HG03045 (cell line): ENCODE measurements around the gene JAZF1.

Experiments used
- ATAC-seq: cut with Tn5 transposase; IDR thresholded peaks from one replicate; pipeline ENCODE4 v1.9.1; 2021; ENCODE audit warnings: mild to moderate bottlenecking, moderate library complexity; ENCODE audit not compliant: unreplicated experiment

Gene JAZF1

GRCh38 chr7:28180364-28181147, at the start of gene JAZF1:
Gene JAZF1, minus strand, starts transcription at chr7:28180795.
- no peak for ATAC-seq

- ATAC-seq: no peak
Measured at GRCh38 chr7:28230261-28230660, 49.7 kb upstream of the JAZF1 start.

- no peak for ATAC-seq
Measured at GRCh38 chr7:28228396-28228795, 47.8 kb upstream of the JAZF1 start.

GRCh38 chr7:28226003-28226402, 45.4 kb upstream of the JAZF1 start:
- no peak for ATAC-seq

- no peak for ATAC-seq
Measured at GRCh38 chr7:28225576-28225975, 45.0 kb upstream of the JAZF1 start.

- ATAC-seq: no peak
Measured at GRCh38 chr7:28224675-28225074, 44.1 kb upstream of the JAZF1 start.

GRCh38 chr7:28224172-28224571, 43.6 kb upstream of the JAZF1 start:
- no peak for ATAC-seq

- ATAC-seq: no peak
Measured at GRCh38 chr7:28222636-28223035, 42.0 kb upstream of the JAZF1 start.

- ATAC-seq: no peak
Measured at GRCh38 chr7:28219793-28220192, 39.2 kb upstream of the JAZF1 start.

GRCh38 chr7:28217143-28217542, 36.5 kb upstream of the JAZF1 start:
- ATAC-seq: no peak

- no peak for ATAC-seq
Measured at GRCh38 chr7:28211006-28211405, 30.4 kb upstream of the JAZF1 start.

- ATAC-seq: no peak
Measured at GRCh38 chr7:28208506-28208905, 27.9 kb upstream of the JAZF1 start.

- ATAC-seq: no peak
Measured at GRCh38 chr7:28207486-28208158, 27.0 kb upstream of the JAZF1 start.

GRCh38 chr7:28205506-28205905, 24.9 kb upstream of the JAZF1 start:
- ATAC-seq: no peak

- ATAC-seq: no peak
Measured at GRCh38 chr7:28203508-28204240, 23.1 kb upstream of the JAZF1 start.

GRCh38 chr7:28202222-28202621, 21.6 kb upstream of the JAZF1 start:
- no peak for ATAC-seq

GRCh38 chr7:28201131-28201530, 20.5 kb upstream of the JAZF1 start:
- ATAC-seq: no peak

GRCh38 chr7:28200598-28200997, 20.0 kb upstream of the JAZF1 start:
- ATAC-seq: no peak

GRCh38 chr7:28199021-28199510, 18.5 kb upstream of the JAZF1 start:
- ATAC-seq: no peak

GRCh38 chr7:28195910-28196620, 15.5 kb upstream of the JAZF1 start:
- ATAC-seq: no peak
